Stimulated activated CD8-positive, alpha-beta memory T cell treated with anti-CD3 and anti-CD28 coated beads, Interleukin-7, amount 100 ng/mL, for 24 hours (primary cell): ENCODE data around the gene AVEN.
"Not testable (repeated sequence)": the region's sequence is repeated elsewhere in the genome, so short reads cannot be mapped to it uniquely, and the experiment has no call there.

Experiments used
- DNase-seq: peaks from one replicate; pipeline ENCODE4 v3.0.0-alpha.2; 2020; ENCODE audit warnings: low read depth

Gene AVEN, protein sequence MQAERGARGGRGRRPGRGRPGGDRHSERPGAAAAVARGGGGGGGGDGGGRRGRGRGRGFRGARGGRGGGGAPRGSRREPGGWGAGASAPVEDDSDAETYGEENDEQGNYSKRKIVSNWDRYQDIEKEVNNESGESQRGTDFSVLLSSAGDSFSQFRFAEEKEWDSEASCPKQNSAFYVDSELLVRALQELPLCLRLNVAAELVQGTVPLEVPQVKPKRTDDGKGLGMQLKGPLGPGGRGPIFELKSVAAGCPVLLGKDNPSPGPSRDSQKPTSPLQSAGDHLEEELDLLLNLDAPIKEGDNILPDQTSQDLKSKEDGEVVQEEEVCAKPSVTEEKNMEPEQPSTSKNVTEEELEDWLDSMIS

DNA sequence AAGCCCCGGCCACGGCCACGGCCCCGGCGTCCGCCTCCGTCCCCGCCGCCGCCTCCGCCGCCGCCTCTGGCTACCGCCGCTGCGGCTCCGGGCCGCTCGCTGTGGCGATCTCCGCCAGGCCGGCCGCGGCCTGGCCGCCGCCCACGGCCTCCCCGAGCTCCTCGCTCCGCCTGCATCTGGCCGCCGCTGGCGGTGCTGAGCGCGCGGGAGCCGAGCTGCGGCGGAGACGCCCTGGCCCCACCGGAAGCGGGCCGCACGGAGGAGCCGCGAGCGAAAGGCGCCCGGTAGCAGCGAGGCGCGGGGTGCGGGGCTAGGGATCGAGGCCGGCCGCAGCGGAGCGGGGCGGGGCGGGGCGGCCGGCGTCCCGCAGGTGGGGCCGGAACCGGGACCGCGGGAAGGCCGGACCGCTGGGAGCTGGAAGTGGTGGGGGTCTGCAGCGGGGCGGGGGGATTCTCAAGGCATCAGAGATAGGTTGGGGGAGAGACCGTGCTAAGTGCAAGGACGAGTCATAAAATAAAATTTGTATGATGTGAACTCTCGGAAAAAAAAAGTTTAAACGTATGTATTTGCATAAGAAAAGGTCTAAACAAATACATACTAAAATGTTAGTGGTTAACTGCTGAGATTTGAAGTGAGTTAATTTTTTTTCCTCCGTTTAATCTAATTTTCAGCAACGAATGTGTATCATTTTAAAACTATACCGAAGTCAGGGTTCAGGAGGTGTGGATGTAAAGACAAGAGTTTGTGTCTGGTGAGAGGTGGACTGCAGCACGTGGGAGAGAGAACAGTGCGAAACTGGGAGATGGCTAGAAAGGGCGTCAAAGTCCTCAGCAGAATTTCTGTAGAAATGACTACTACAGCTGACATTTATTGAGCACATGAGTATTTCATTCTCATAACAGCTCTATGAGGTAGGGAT lies at the start of gene AVEN:
TSS of gene AVEN (minus strand) at position 334 of the 919 bp plus-strand sequence. CDS start at position 176, 158 bp downstream.
- DNase-seq: no peak

DNA sequence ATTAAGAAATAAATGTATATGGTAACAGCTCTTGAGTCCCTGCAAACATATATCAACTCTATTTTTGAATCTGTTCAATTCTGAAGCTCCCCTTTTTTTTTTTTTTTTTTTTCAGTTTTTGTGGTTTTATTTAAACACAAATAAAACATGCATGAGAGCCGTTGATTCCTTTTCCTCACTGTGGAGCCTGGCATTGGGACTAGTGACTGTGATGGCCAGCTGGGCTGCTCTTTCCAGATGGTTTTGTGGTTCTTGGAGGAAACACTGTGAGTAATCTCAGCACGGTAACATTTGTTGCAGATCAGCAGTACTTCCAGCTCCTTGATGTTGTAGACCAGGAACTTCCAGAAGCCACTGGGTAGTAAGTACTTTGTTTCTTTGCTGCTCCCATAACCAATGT lies 46.7 kb upstream of the AVEN start:
- no peak for DNase-seq

DNA sequence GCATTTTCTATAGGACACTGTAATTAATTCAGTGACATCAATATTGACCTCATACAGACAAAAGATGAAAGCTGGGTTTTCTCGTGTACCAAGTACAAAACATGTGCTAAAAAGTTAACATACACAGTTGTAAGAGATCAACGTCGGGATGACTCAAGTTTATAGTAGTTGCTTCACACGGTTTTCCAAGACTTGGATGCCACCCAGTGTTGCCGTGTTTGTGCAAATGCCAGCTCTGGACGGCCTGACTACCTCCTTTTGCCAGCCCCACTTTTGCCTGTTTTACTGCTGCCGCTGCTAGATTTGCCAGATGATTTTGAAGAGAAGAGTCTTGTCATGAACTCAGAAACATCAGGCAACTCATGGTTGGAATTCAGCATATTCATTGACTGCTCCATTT lies 45.1 kb upstream of the AVEN start:
- no peak for DNase-seq

DNA sequence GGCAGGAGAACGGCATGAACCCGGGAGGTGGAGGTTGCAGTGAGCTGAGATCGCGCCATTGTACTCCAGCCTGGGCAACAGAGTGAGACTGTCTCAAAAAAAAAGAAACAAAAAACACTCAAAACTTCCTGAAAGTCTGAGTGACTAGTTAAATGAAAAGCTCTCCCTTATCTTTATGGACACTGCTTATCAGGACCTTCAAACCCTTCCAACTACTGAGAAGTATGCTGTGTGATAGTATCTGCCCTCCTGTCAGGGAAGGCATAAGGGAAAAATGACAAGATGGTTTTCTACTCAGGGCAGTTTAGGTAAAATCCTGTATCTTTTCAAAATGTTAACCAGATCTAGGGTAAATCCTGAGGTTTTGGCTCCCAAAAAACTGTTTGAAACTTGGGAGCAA lies 40.9 kb upstream of the AVEN start:
- DNase-seq: no peak

DNA sequence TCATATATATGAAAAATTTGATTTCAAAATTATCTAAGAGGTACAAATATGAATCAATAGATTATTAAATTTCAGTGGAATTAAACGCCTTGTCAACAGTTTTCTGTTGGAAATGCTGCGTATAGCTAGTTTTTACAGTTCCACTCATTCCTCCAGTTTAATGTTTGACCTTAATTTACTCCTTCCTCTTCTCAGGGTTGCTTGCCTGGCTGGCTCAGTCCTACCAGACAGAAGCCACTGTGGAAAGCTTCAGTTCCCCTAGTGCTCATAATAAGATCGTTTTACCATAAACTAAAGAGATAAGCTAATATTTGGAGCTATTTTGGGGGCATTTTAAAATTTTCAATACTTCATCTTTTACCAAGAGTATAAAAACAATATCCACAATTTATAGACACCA lies 39.9 kb upstream of the AVEN start:
- DNase-seq: no peak

DNA sequence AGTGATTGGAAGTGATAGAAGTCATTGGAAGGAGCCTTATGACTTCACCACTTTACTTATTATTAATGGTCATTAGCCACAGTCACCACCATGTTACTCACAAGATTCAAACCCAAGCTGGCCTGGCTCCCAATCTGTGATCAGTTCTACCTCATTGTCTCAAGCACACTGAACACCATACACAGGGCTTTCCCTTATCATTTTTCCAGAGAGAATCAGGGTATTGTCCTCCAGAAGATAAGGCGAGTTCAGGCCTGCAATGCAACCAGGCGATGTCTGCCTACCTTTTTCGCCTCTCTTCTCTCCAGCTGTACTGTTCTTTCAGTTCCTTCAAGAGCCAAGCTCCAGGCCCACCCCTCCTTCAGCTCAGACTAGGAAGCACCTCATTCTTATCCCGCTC lies 37.8 kb upstream of the AVEN start:
- no peak for DNase-seq

DNA sequence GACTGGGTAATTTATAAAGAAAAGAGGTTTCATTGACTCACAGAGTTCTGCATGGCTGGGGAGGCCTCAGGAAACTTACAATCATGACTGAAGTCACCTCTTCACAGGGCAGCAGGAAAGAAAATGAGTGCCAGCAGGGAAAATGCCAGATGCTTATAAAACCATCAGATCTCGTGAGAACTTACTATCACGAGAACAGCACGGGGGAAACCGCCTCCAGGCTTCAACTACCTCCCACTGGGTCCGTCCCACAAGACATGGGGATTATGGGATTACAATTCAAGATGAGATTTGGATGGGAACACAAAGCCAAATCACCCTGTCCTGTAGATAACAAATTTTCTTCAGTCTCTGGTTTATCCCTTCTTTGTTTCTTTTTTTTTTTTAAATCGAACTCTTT lies 31.0 kb upstream of the AVEN start:
- DNase-seq: no peak

DNA sequence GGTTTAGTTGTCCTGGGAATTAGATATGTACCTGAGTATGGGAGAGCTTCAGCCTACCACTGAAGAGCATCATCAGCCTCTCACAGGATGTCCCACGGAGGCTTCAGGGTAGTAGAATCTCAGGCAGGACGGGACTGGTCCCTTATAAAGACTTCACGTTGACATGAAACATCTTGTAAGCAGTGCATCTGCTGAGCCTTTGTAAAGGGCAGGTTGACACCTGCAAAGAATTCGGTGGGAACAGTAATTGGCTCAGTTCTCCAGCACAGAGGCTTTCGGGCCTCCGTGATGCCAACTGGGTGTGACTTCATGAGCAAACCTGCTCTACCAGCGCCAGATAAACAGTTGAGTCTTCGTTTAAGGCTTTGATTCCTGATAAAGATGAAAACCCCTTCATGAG lies 26.9 kb upstream of the AVEN start:
- DNase-seq: no peak

DNA sequence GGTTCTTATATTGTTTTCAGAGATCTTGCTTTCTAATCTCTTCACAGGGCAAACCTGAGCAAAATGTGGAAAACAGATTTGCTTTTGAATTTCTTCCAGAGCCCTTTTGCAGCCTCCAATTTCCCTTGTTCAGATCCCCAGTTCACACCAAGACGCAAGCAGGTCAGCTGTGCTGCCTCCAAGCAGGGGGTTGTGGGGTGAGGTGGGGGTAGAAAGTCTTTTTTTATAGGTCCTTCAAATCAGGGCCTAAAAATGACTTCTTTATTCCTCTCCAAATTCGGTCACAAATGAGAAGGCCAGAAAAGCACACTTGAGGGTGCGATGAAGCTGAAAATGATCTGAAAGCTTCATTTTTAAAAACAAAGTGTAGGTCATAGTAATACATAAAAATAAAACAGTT lies 26.3 kb upstream of the AVEN start:
- no peak for DNase-seq

DNA sequence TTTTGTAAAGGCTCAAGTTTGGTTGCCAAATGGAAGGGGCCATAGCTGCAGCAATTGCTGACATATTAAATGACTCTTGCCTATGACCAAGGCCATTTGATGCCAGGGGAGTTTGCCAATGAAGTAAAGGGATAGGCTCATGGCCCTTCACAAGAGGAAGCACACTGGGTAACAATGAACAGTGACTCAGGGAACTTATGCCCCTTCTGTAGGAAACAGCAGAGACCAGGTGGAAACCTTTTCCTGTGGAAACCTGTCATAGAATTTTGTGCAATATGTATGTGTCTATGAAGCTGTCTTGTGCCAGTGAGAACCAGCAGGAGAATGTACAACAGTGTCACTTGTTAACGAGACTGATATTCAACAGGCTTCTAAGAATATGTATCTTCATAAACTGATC lies 25.4 kb upstream of the AVEN start:
- no peak for DNase-seq

DNA sequence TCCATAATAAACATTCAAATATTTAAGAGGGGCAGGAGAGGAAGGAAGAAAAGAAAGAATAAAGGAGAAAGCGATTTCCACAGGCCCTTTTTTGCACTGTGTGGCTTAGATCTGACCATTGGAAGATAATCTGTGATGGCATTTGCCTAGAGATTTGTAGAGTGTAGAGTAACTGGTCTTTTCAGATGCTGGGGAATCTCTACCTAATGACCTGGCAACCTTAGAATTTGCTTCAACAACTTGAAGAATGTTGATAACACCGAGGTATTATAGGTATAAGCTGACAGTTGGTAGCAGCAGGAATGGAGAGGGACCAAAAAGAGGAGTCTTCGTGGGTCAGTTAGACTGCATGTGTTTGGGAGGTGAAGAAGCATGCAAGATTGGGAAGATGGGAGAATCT lies 20.9 kb upstream of the AVEN start:
- DNase-seq: no peak

DNA sequence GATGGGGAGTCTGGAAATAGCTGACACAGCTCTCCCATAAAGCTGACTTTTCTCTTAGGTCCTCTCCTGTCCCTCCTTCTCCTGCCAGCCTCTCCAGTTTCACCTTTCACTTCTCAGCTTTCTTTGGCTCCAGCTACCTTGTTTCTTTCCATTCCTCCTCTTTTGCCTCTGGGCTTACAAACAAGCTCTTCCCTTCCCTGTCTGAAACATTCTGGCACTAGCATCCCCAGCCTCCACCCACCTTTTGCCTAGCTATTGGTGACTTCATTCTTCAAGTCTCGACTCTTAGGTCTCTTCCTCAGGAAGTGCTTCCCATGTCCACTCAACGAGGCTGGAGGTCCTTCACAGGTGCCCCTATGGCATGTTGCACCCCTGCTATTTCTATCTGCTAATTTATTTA lies 20.5 kb upstream of the AVEN start:
- DNase-seq: no peak

DNA sequence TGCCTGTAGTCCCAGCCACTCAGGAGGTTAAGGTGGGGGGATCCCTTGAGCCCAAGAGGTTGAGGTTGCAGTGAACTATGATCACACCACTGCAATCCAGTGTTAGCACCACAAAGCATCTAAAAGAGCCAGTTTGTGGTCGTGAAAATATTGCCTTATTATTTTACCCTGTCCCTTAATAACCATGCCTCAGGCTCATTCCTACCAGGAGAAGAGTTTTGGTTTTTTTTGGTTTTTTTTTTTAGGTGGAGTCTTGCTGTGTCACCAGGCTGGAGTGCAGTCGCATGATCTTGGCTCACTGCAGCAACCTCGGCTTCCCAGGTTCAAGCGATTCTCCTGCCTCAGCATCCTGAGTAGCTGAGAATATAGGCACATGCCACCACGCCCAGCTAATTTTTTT lies 17.9 kb upstream of the AVEN start:
- DNase-seq: no peak

DNA sequence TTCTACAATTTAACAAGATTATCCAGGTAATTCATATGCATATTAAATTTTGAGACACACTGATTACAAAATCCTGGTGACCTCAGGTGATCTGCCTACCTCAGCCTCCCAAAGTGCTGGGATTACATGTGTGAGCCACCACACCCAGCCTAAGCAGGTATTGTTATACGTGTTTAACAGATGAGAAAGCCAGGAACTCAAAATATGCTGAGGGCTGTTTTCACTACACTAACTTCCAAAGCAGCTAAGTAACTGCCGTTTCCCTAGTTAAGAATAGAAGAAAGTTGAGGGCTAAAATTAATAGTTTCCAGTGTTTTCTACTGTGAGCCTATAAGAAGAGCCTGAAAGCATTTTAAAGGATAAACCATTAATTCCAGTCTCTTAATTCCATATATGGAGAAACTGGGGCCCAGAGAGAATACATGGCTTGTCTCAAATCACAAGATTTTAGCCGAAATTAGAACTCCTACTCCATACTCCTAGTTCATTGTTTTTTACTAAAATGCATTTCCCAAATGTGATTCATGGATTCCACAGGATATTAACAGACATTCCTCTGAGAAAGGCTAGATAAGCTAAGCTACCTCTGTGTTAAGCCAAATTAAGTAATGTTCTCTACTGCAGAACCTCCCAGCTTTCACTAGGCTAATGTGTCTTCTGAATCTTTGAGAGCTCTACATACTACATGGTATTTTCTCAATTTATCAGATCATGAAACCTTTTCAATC lies 17.0 kb upstream of the AVEN start:
- no peak for DNase-seq

DNA sequence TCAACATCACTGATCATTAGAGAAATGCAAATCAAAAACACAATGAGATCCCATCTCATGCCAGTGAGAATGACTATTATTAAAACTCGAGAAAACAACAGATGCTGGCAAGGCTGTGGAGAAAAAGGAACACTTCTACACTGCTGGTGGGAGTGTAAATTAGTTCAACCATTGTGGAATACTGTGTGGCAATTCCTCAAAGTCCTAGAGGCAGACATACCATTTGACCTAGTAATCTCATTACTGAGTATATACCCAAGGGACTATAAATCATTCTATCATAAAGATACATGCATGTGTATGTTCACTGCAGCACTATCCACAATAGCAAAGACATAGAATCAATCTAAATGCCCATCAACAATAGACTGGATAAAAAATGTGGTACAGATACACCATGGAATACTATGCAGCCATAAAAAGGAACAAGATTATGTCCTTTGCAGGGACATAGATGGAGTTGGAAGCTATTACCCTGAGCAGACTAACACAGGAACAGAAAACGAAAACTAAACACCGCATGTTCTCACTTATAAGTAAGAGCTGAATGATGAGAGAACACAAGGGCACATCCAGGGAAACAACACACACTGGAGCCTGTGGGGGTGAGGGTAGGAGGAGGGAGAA lies 15.2 kb upstream of the AVEN start:
- no peak for DNase-seq

DNA sequence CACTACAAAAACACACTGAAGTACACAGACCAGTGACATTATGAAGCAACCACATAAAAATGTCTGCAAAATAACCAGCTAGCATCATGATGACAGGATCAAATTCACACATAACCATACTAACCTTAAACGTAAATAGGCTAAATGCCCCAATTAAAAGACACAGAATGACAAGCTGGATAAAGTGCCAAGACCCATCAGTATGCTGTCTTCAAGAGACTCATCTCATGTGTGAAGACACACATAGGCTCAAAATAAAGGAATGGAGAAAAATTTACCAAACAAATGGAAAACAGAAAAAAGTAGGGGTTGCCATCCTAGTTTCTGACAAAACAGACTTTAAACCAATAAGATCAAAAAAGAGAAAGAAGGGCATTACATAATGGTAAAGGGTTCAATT lies 11.4 kb upstream of the AVEN start:
- DNase-seq: not testable (repeated sequence)

DNA sequence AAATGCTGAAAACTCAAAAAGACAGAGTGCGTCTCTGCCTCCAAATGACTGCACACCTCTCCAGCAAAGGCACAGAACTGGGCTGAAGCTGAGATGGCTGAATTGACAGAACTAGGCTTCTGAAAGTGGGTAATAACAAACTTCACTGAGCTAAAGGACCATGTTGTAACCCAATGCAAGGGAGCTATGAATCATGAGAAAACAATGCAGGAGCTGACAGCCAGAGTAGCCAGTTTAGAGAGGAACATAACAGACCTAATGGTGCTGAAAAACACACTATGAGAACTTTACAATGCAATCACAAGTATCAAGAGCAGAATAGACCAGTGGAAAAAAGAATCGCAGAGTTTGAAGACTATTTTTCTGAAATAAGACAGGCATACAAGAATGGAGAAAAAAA lies 10.1 kb upstream of the AVEN start:
- DNase-seq: no peak

DNA sequence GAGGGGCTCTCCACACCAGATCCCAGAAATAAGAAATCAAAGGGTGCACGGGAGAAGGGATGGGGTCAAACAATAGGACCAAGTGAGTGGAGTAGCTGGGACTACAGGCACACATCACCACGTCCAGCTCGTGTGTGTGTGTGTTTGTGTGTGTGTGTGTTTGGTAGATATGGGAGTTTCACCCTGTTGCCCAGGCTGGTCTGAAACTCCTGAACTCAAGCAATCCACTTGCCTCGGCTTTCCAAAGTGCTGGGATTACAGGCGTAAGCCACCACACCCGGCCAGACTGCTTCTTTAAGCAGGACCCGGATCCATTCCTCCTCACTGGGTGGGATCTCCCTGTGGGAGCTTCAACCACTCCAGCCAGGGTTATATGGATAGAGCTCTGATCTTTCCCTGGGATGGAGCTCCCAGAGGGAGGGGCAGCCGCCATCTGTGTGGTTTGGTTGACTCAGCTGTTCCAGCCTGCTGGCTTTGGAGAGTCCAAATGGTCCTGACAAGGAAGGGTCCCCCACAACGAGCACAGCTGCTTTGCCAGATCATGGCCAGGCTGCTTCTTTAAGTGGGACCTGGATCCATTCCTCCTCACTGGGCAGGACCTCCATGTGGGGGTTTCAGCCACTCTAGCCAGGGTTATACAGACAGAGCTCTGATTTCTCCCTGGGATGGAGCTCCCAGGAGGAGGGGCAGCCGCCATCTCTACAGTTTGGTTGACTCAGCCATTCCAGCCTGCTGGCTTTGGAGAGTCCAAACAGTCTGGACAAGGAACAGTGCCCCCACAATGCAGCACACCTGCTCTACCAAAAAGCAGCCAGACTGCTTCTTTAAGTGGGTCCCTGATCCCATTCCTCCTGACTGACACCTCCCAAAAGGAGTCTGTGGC lies 9.1 kb upstream of the AVEN start:
- DNase-seq: no peak

DNA sequence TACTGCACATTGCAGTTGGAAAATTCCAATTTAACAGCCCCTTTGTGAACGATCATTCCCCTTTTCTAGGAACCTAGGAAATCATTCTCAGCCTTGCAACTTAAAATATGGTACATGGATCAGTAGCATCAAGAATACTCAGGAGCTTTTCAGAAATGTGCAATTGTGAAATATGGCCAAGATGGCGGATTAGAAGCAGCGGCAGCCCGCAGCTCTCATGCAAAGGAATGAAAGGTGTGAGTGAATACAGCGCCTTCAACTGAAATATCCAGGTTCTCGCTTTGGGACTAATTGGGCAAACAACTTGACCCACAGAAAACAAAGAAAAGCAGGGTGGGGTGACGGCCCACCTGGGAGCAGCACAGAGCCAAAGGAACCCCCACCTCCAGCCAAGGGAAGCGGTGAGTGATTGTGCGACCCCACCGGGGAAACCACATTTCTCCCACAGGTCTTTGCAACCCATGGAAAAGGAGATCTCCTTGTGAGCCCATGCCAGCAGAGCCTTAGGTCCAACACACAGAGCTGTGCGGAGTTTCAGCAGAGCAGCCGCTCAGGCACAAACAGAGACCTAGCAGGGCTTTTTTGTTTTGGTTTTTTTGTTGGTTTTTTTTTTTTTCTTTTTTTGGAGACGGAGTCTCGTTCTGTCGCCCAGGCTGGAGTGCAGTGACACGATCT lies 7.6 kb upstream of the AVEN start:
- no peak for DNase-seq

DNA sequence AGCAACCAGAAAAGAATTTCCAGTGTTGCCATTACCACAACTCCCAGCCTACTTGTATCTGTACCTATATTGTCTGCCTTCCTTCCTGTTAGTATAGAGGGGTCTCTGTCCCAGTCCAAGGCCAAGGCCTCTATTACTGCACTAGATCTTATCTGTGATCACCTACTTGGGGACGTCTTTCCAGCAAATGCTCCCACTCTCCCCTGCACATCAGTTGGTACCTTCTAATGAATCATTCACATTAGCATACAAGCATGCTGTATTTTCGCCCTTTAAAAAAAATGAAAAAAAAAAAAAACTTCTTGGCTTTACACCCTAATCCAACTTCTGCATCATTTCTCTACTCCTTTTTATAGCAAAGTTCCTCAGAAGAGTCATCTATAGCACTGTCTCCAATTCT lies 4.8 kb upstream of the AVEN start:
- DNase-seq: no peak

DNA sequence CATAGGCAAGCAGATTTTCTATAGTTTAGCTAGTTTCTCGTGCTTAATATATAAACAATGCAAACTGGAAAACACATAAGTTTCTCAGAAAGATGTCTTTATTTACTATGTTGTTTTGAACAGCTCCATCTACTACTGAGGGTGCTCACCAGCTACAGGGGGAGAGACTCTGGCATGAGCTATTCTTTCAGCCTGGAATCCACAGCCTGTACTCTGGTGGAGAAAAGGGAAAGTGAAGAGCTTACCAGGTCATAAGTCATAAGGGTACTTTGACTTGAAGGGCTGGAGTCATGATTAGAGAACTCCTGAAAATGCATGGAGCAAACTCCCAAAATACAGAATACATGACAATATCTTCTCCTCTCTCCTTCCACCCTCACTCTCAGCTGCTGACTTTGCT lies 4.4 kb upstream of the AVEN start:
- no peak for DNase-seq
